Right lobe of liver (tissue), 6 donors: ENCODE data around the gene HSD11B2. TPM values are rescaled to one million over a fixed set of nuclear protein-coding genes. Genes with fewer than 3 reads are reported as not detected.
A peak's percentile ranks its signal among the peaks of the same experiment; 100 is the strongest.

ENCODE experiments used
- ATAC-seq, 4 donors: fragments of 200-7000 bp; cut with Tn5 transposase; one replicate each; pipeline ENCODE4 v1.9.1; 2020; ENCODE audit warnings: mild to moderate bottlenecking in 4 of 4, moderate library complexity in 4 of 4
- DNase-seq, 3 donors: peaks; one replicate each; pipeline ENCODE4 v3.0.0-alpha.2; 2020
- H3K27ac ChIP-seq, 3 donors: fragments of 200-600 bp; one replicate each; pipeline ENCODE4 v1.8.0; 2022
- H3K27me3 ChIP-seq, 2 donors: fragments of 200-600 bp; one replicate each; pipeline ENCODE4 v1.8.0; 2022
- H3K36me3 ChIP-seq, 4 donors: fragments of 200-600 bp; sonication (generic) in 1 of 4; one replicate each; pipeline versions ENCODE4 v1.5.1 to v1.8.0; 2017 to 2022; ENCODE audit warnings: control low read depth in 1 of 4
- H3K4me1 ChIP-seq, 4 donors: fragments of 200-600 bp; sonication (generic) in 1 of 4; one replicate each; pipeline versions ENCODE4 v1.5.1 to v1.8.0; 2017 to 2022; ENCODE audit warnings: control low read depth in 1 of 4
- H3K4me3 ChIP-seq, 3 donors: fragments of 200-600 bp; one replicate each; pipeline ENCODE4 v1.8.0; 2022
- H3K9me3 ChIP-seq, 4 donors: fragments of 200-600 bp; sonication (generic) in 1 of 4; one replicate each; pipeline versions ENCODE4 v1.5.1 to v1.8.0; 2017 to 2022; ENCODE audit warnings: control low read depth in 1 of 4
- POLR2A ChIP-seq: fragments of 450-650 bp; IDR thresholded peaks from one replicate; pipeline ENCODE4 v1.6.1; 2017; ENCODE audit warnings: antibody characterized with exemption, mild to moderate bottlenecking
- WGBS: methylation state at CpG from one replicate; pipeline ENCODE4 v1.1.6; 2018; ENCODE audit warnings: low coverage, low lambda C conversion rate; ENCODE audit not compliant: insufficient coverage; ENCODE audit errors: missing lambda C conversion rate; 5-methylcytosine and 5-hydroxymethylcytosine counted together
- intact Hi-C, 2 donors: fragments of 100-400 bp; cut with DNase I; formaldehyde crosslinking; loops; one replicate each; pipeline versions ENCODE4 v1.11.2 to v1.14.1; 2022
- total RNA-seq, 6 experiments: library from RNA; depleted of rRNA in 2 of 6; stranded (reverse); fragments of >200 nt in 2 of 6; fragmentation: NEBNext Ultra II Directional in 3 of 6; extraction: Animal tissue kit (Norgen Biotek cat#: 25700) in 3 of 6; gene quantifications; one replicate each; pipeline versions ENCODE4 v1.1.0 to v1.2.4, GENCODE V29; 2016 to 2023
- TF ChIP-seq, protein P1 (sequence below), 4 donors: fragments of 200-600 bp in 3 of 4; fragments of 450-650 bp in 1 of 4; IDR thresholded peaks; one replicate each; pipeline versions ENCODE4 v1.5.1 to v1.8.0; 2016 to 2022; ENCODE audit warnings: antibody characterized with exemption in 4 of 4, mild to moderate bottlenecking in 2 of 4
- donor health status: DM: no; HTN: yes; CAD: no.
- donor health status: DM: no; HTN: no; CAD: no.
- donor health status: DM: no; HTN: no; CAD: no.
- donor health status: DM: no; HTN: yes; CAD: no.
- donor health status: DM: no; HTN: yes; CAD: no.

HSD11B2 gene
- total RNA-seq, 6 experiments from 2014 or later: 1.3 to 2.7 (median 2.1) TPM

DNA sequence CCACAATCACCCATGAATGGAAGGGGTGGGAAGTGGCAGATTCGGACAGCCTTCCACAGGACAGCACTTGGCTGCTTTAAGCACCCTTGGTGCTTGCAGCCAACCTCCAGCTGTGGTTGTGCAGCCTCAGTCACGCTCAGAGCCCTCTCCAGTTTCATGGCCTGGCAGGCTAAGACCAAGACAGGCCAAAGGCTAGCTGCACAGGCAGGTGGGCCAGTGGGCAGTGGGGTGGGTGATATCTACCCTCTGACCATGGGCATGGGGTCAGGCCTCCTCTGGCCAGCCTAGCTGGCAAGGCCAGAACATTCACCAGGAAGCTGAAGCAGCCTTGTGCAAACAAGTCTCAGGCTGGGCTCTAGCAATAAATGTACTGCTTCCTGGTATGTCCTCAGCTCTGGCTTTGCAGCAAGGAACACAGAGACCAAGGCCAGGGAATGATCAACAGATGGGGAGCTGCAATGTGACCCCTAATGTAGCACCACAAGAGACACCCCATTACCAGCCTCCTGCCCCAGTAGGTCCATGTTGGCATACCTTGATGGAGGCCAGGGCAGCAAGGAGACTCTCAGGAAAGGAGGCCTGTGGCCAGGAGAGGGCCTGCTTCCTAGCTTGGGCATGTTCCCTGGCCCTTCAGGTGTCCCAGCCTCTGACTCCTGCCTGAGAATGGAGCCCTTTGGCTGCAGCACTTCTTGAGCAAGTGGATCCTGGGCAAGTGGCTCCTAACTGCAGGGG, 20.9 kb downstream of the HSD11B2 start:
- peaks cover 0 to 36% (median 17%) of the 10 kb centered on the region in 4 donors for H3K4me1 ChIP-seq
- intact Hi-C loops: no loop called here
- no peaks in the 10 kb centered on the region for H3K9me3 ChIP-seq
- ATAC-seq (peak in 1 of 4 donors; percentile 62), DNase-seq (no peak)
- TF ChIP-seq, protein P1, sequence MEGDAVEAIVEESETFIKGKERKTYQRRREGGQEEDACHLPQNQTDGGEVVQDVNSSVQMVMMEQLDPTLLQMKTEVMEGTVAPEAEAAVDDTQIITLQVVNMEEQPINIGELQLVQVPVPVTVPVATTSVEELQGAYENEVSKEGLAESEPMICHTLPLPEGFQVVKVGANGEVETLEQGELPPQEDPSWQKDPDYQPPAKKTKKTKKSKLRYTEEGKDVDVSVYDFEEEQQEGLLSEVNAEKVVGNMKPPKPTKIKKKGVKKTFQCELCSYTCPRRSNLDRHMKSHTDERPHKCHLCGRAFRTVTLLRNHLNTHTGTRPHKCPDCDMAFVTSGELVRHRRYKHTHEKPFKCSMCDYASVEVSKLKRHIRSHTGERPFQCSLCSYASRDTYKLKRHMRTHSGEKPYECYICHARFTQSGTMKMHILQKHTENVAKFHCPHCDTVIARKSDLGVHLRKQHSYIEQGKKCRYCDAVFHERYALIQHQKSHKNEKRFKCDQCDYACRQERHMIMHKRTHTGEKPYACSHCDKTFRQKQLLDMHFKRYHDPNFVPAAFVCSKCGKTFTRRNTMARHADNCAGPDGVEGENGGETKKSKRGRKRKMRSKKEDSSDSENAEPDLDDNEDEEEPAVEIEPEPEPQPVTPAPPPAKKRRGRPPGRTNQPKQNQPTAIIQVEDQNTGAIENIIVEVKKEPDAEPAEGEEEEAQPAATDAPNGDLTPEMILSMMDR (IDR thresholded peaks at IDR 0.05): no peak
- TF ChIP-seq POLR2A: no peak
- H3K36me3 ChIP-seq: peaks cover 0 to 3% (median 1%) of the 10 kb centered on the region in 4 donors
- no CpG with 5 or more reads among the region's 2 CpGs for WGBS
- H3K4me3 ChIP-seq: no peak overlapping the region
- H3K27ac ChIP-seq: no peak overlapping the region
- H3K27me3 ChIP-seq: no peaks in the 10 kb centered on the region

DNA sequence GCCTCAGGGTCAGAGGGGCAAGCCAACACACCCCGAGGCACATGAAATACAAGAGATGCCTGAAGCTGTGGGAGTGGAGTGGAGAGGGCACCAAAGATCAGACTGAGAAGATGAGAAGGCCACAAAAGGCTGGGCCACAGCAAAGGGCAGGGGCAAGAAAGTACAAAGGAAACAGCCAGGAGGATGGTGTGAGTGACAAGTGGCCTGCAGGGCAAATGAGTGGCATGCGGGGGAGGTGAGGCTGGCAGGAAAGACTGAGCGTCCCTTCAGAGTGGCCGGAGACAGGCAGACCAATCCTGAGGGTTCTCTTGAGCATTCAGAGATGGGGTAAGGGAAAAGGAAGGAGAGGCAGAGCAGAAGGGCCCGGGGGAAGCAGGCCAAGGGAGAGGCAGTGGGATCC, 23.2 kb downstream of the HSD11B2 start:
- DNase-seq (no peak), ATAC-seq (no peak)
- intact Hi-C loops: no loop called here
- 85% methylated on average over 3 of the region's 5 CpGs for WGBS
- Histone ChIP-seq H3K27ac (no peak overlapping the region), H3K27me3 (no peaks in the 10 kb centered on the region), H3K4me1 (peaks cover 0 to 27% (median 8%) of the 10 kb centered on the region in 4 donors), H3K36me3 (peaks cover 0 to 3% (median 1%) of the 10 kb centered on the region in 4 donors), H3K9me3 (no peaks in the 10 kb centered on the region), H3K4me3 (no peak overlapping the region)
- TF ChIP-seq, protein P1 (IDR thresholded peaks at IDR 0.05): no peak
- TF ChIP-seq POLR2A: no peak

DNA sequence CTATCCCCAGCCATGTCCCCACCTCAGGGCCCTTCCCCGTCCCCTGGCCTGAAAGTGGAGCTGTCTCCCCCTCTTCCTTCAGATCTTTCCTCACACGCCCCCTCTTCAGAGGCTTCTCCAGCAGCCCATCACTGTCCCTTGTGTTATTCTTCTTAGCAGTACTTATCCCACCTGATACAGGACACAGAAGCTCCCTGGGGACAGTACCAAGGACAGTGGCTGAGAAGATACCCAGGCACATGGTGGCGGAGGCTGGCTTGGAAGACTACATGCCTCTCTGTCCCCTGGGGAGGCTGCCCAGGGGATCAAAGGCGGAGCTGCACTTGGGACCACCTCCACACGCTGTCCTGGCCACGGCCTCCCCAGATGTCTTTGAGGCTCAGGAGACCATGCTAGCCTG, 23.9 kb downstream of the HSD11B2 start:
- 92% methylated on average over 2 of the region's 6 CpGs for WGBS
- H3K4me3 ChIP-seq: no peak overlapping the region
- H3K36me3 ChIP-seq: peaks cover 0 to 3% (median 1%) of the 10 kb centered on the region in 4 donors
- DNase-seq (no peak), ATAC-seq (no peak)
- no peak overlapping the region for H3K27ac ChIP-seq
- TF ChIP-seq, protein P1 (IDR thresholded peaks at IDR 0.05): no peak
- TF ChIP-seq POLR2A: no peak
- intact Hi-C loops: no loop called here
- peaks cover 0 to 27% (median 13%) of the 10 kb centered on the region in 4 donors for H3K4me1 ChIP-seq
- no peaks in the 10 kb centered on the region for H3K9me3 ChIP-seq
- H3K27me3 ChIP-seq: no peaks in the 10 kb centered on the region

DNA sequence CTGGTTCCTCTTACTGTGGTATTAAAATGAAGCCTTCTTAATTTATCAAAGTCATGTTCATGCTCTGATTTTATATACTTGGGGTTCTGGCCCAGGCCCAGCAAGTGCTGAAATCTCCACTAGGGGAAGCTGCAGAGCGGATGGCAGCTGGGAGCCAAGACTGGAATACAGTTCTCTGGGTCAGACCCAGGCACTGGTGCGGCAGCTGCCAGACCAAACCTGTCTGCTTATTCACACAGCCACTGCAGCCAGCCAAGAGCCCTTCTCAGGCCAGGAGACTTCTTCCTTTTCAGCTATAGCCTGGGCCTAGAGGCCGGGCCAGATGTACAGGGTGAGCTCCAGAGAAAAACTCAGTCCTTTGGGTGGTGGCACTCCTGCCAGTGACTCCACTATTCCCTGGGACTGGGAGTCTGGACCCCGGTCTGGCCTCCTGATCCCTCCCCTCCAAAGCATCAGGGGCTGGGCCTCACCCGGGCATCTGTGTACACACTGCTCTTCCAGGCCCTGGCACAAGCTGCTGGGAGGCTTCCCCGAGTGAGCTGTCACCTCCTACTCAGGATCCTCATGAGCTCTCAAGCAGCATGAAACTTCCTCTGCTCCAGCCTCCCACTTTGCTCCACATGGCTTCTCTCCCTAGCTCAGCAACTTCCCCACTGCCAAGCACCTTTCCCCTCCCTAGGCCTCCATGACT, 25.6 kb downstream of the HSD11B2 start:
- TF ChIP-seq POLR2A: no peak
- TF ChIP-seq, protein P1 (IDR thresholded peaks at IDR 0.05): peak; percentile 24 to 50 (median 37)
- Histone ChIP-seq H3K4me1 (peaks cover 0 to 29% (median 17%) of the 10 kb centered on the region in 4 donors), H3K27ac (no peak overlapping the region), H3K27me3 (no peaks in the 10 kb centered on the region), H3K4me3 (no peak overlapping the region), H3K36me3 (peaks cover 0 to 3% (median 0%) of the 10 kb centered on the region in 4 donors), H3K9me3 (no peaks in the 10 kb centered on the region)
- DNase-seq (no peak), ATAC-seq (peak; percentile 10 to 62 (median 34))
- intact Hi-C loops: no loop called here
- WGBS: 29% methylated on average over 4 of the region's 6 CpGs
